ENCODE results near the gene GARNL3.

GRCh38 chr9:127358023-127358535 lies 93.5 kb downstream of the GARNL3 start:
- no peak for TF ChIP-seq CTCF (IDR thresholded peaks at IDR 0.05)
- TF ChIP-seq POLR2AphosphoS5 (IDR thresholded peaks at IDR 0.05), result no peak
- TF ChIP-seq POLR2A (IDR thresholded peaks at IDR 0.05), result no peak
